Neuronal stem cell (in vitro differentiated cells): Measurements from ENCODE around the gene HSPA13. TPM values are rescaled to one million over a fixed set of nuclear protein-coding genes. Genes with fewer than 3 reads are reported as not detected.

ENCODE experiments used
- DNase-seq: peaks from one replicate; pipeline ENCODE4 v3.0.0-alpha.2; 2013; ENCODE audit warnings: low spot score
- H2AFZ ChIP-seq: one replicate; pipeline ENCODE4 v1.6.1; 2013; ENCODE audit warnings: mild to moderate bottlenecking, low read length, inconsistent platforms
- H2AK5ac ChIP-seq: 2 replicates; pipeline ENCODE4 v1.6.1; 2013; ENCODE audit warnings: low read depth, mild to moderate bottlenecking, inconsistent platforms, low read length, moderate library complexity, mixed read lengths
- H2BK120ac ChIP-seq: 2 replicates; pipeline ENCODE4 v1.6.1; 2013; ENCODE audit warnings: low read depth, mild to moderate bottlenecking, inconsistent platforms, low read length, moderate library complexity, mixed read lengths
- H2BK12ac ChIP-seq: one replicate; pipeline ENCODE4 v1.6.1; 2013; ENCODE audit warnings: low read length, inconsistent platforms
- H2BK15ac ChIP-seq: 2 replicates; pipeline ENCODE4 v1.6.1; 2013; ENCODE audit warnings: mild to moderate bottlenecking, low read length, inconsistent platforms, mixed read lengths
- H2BK5ac ChIP-seq: one replicate; pipeline ENCODE4 v1.6.1; 2013; ENCODE audit warnings: inconsistent platforms, mild to moderate bottlenecking, low read length, moderate library complexity
- H3K14ac ChIP-seq: one replicate; pipeline ENCODE4 v1.6.1; 2013; ENCODE audit warnings: low read length, inconsistent platforms
- H3K18ac ChIP-seq: 2 replicates; pipeline ENCODE4 v1.6.1; 2013; ENCODE audit warnings: low read length, inconsistent platforms
- H3K23ac ChIP-seq: 2 replicates; pipeline ENCODE4 v1.6.1; 2013; ENCODE audit warnings: low read depth, mild to moderate bottlenecking, mixed read lengths, low read length, inconsistent platforms; ENCODE audit not compliant: poor library complexity
- H3K27ac ChIP-seq: replicated peaks from 3 replicates; pipeline ENCODE4 v1.5.1; 2013; ENCODE audit warnings: low read length, inconsistent platforms
- H3K27me3 ChIP-seq, 3 experiments: 2 replicates each; pipeline ENCODE4 v1.6.1; 2013; ENCODE audit warnings: low read length in 3 of 3, mild to moderate bottlenecking in 2 of 3, inconsistent platforms in 1 of 3, low read depth in 1 of 3, mixed read lengths in 1 of 3, moderate library complexity in 1 of 3; ENCODE audit not compliant: control insufficient read depth in 3 of 3, insufficient read depth in 3 of 3
- H3K36me3 ChIP-seq, 2 donors: replicated peaks in 1 of 2; 2 replicates each; pipeline ENCODE4 v1.6.1; 2013; ENCODE audit warnings: low read length in 2 of 2; ENCODE audit not compliant: control insufficient read depth in 2 of 2, insufficient read depth in 2 of 2
- H3K4ac ChIP-seq: 2 replicates; pipeline ENCODE4 v1.6.1; 2013; ENCODE audit warnings: inconsistent platforms, mild to moderate bottlenecking, low read length, moderate library complexity
- H3K4me1 ChIP-seq, 2 donors: 1 replicate in 1 of 2; 2 replicates in 1 of 2; pipeline ENCODE4 v1.6.1; 2013; ENCODE audit warnings: low read length in 2 of 2, low read depth in 1 of 2; ENCODE audit not compliant: control insufficient read depth in 2 of 2, insufficient read depth in 1 of 2
- H3K4me2 ChIP-seq: one replicate; pipeline ENCODE4 v1.6.1; 2013; ENCODE audit warnings: mild to moderate bottlenecking, low read length, inconsistent platforms; ENCODE audit not compliant: insufficient read depth, poor library complexity, severe bottlenecking
- H3K4me3 ChIP-seq, 2 donors: 2 replicates each; pipeline ENCODE4 v1.5.1; 2013; ENCODE audit warnings: low read length in 2 of 2, mild to moderate bottlenecking in 2 of 2, inconsistent platforms in 1 of 2, moderate library complexity in 1 of 2
- H3K79me1 ChIP-seq: one replicate; pipeline ENCODE4 v1.6.1; 2013; ENCODE audit warnings: low read depth, mild to moderate bottlenecking, inconsistent platforms, low read length, moderate library complexity
- H3K9ac ChIP-seq: one replicate; pipeline ENCODE4 v1.6.1; 2013; ENCODE audit warnings: mild to moderate bottlenecking, low read depth, low read length, inconsistent platforms; ENCODE audit not compliant: poor library complexity
- H3K9me3 ChIP-seq, 2 donors: replicated peaks in 1 of 2; 2 replicates each; pipeline versions ENCODE3 to v1.6.1; 2013; ENCODE audit warnings: low read length in 2 of 2, mild to moderate bottlenecking in 2 of 2, inconsistent platforms in 1 of 2, low read depth in 1 of 2, mixed read lengths in 1 of 2, moderate library complexity in 1 of 2; ENCODE audit not compliant: control insufficient read depth in 2 of 2, insufficient read depth in 1 of 2
- H4K8ac ChIP-seq: one replicate; pipeline ENCODE4 v1.6.1; 2013; ENCODE audit warnings: low read depth, mild to moderate bottlenecking, inconsistent platforms, low read length, moderate library complexity
- H4K91ac ChIP-seq: one replicate; pipeline ENCODE4 v1.6.1; 2013; ENCODE audit warnings: low read length, low read depth, mild to moderate bottlenecking, inconsistent platforms; ENCODE audit not compliant: poor library complexity
- WGBS, 2 donors: extraction: QIAGEN DNeasy Blood & Tissue Kit; methylation state at CpG; one replicate each; pipeline ENCODE4 v1.1.7; 2013; ENCODE audit warnings: missing lambda C conversion rate in 2 of 2, mixed read lengths in 1 of 2; ENCODE audit not compliant: insufficient read length in 2 of 2, insufficient replicate concordance in 1 of 2; ENCODE audit errors: extremely low coverage in 2 of 2; 5-methylcytosine and 5-hydroxymethylcytosine counted together
- polyA plus RNA-seq, 2 experiments: library from polyadenylated mRNA; stranded (reverse); fragments of 200-250 nt; gene quantifications; one replicate each; pipeline ENCODE4 v1.2.3, GENCODE V29; 2013

The HSPA13 gene, protein sequence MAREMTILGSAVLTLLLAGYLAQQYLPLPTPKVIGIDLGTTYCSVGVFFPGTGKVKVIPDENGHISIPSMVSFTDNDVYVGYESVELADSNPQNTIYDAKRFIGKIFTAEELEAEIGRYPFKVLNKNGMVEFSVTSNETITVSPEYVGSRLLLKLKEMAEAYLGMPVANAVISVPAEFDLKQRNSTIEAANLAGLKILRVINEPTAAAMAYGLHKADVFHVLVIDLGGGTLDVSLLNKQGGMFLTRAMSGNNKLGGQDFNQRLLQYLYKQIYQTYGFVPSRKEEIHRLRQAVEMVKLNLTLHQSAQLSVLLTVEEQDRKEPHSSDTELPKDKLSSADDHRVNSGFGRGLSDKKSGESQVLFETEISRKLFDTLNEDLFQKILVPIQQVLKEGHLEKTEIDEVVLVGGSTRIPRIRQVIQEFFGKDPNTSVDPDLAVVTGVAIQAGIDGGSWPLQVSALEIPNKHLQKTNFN
- 34.6 TPM for polyA plus RNA-seq (2013, experiment 1 of 2)
- polyA plus RNA-seq (2013, experiment 2 of 2), result 34.6 TPM

- Histone ChIP-seq H3K14ac (no peak within 1 kb of the TSS), H3K4me3 (peak within 1 kb of the TSS; percentile 92 to 97), H3K9ac (peak within 1 kb of the TSS; percentile 15), H3K36me3 (peaks cover 3 to 27% of the 10 kb centered on the region in 2 donors), H3K4ac (no peak within 1 kb of the TSS), H3K4me2 (peak within 1 kb of the TSS; percentile 54), H2BK5ac (peak within 1 kb of the TSS; percentile 4), H2BK15ac (no peak within 1 kb of the TSS), H4K8ac (no peak within 1 kb of the TSS), H3K27ac (peak within 1 kb of the TSS; percentile 83), H4K91ac (no peak within 1 kb of the TSS), H2AK5ac (no peak within 1 kb of the TSS), H2AFZ (peak within 1 kb of the TSS; percentile 95), H2BK120ac (no peak within 1 kb of the TSS), H3K18ac (peak within 1 kb of the TSS; percentile 83), H3K79me1 (no peaks in the 10 kb centered on the region), H3K9me3 (no peaks in the 10 kb centered on the region), H3K27me3 (no peaks in the 10 kb centered on the region), H3K4me1 (peaks cover 0 to 15% of the 10 kb centered on the region in 2 donors), H3K23ac (peak within 1 kb of the TSS; percentile 32), H2BK12ac (no peak within 1 kb of the TSS)
- peak; percentile 99 for DNase-seq
- no CpG with 5 or more reads among the region's 46 CpGs for WGBS, 2 donors
Observed at GRCh38 chr21:14382835-14383595, at the start of gene HSPA13. Gene HSPA13 (minus strand): TSS chr21:14383146. CDS start chr21:14383119, 27 bp downstream.

DNA sequence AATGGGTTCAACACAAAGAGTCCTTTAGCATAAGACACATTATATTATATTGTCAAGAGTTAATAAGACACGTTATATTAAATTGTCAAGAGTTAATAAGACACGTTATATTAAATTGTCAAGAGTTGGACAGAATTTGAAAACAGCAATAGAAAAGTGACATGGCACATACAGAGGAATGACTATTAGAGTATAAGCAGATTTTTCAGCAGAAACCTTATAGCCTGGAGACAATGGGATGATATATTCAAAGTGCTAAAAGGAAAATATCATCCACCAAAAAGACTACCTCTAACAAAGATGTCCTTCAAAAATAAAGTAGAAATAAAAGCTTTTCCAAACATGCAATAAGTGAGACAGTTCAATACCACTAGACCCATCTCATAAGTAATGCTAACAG, 36.0 kb upstream of the HSPA13 start:
- H3K14ac ChIP-seq, result no peak overlapping the region
- no peak overlapping the region for H3K27ac ChIP-seq
- no peak overlapping the region for H3K4me3 ChIP-seq

DNA sequence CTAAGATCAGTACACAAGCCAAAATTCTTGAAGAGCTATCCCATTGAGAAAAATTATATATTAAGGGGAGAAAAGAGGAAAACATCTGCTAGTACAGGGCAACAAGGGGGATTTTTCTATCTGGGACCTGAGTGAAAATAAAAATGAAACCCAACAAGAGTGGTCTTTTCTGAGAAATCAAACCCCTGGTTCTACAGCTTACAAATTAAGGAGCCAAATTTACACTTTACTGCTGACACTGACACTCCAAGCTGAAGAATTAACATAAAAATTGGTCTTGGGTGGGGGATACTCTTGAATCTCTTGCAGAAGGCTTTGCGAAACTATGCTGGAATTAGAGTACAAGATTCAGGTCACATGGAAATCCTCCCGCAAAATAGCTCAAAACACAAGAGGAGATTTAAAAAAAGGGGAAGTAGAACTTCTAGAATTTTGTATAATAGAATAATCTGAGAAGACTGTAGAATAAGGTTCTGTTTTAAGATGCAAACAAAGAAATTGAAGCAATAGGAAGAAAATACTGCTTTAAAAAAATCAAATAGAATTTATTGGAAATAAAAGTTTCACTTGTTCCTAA, 32.1 kb upstream of the HSPA13 start:
- Histone ChIP-seq H4K91ac (no peak overlapping the region), H2BK120ac (no peak overlapping the region), H2AK5ac (no peak overlapping the region), H2BK12ac (no peak overlapping the region), H3K23ac (no peak overlapping the region), H2BK5ac (no peak overlapping the region), H3K27ac (no peak overlapping the region), H3K18ac (no peak overlapping the region), H2BK15ac (no peak overlapping the region), H3K14ac (no peak overlapping the region), H3K4ac (no peak overlapping the region), H4K8ac (no peak overlapping the region), H3K79me1 (no peaks in the 10 kb centered on the region), H3K4me1 (no peaks in the 10 kb centered on the region), H3K9ac (no peak overlapping the region), H3K9me3 (peaks cover 0 to 6% of the 10 kb centered on the region in 2 donors), H2AFZ (no peak overlapping the region), H3K4me3 (no peak overlapping the region), H3K27me3 (no peaks in the 10 kb centered on the region), H3K4me2 (no peak overlapping the region), H3K36me3 (no peaks in the 10 kb centered on the region)
- no CpG with 5 or more reads among the region's 2 CpGs for WGBS, 2 donors
- DNase-seq, result no peak

More for the DNA sequence above, 36.0 kb upstream of the HSPA13 start:
- Histone ChIP-seq H3K9ac (no peak overlapping the region), H3K4me2 (no peak overlapping the region), H3K23ac (no peak overlapping the region), H3K9me3 (peaks cover 0 to 6% of the 10 kb centered on the region in 2 donors), H2BK120ac (no peak overlapping the region), H3K79me1 (no peaks in the 10 kb centered on the region), H3K4ac (no peak overlapping the region), H2BK5ac (no peak overlapping the region), H2BK15ac (no peak overlapping the region), H3K27me3 (no peaks in the 10 kb centered on the region), H2BK12ac (no peak overlapping the region), H3K36me3 (no peaks in the 10 kb centered on the region), H2AK5ac (no peak overlapping the region), H4K8ac (no peak overlapping the region), H3K4me1 (no peaks in the 10 kb centered on the region), H4K91ac (no peak overlapping the region), H3K18ac (no peak overlapping the region), H2AFZ (no peak overlapping the region)
- no peak for DNase-seq
- WGBS, 2 donors, result no CpG with 5 or more reads among the region's 2 CpGs
